Measurements from ENCODE around the gene ZNF579.

DNA sequence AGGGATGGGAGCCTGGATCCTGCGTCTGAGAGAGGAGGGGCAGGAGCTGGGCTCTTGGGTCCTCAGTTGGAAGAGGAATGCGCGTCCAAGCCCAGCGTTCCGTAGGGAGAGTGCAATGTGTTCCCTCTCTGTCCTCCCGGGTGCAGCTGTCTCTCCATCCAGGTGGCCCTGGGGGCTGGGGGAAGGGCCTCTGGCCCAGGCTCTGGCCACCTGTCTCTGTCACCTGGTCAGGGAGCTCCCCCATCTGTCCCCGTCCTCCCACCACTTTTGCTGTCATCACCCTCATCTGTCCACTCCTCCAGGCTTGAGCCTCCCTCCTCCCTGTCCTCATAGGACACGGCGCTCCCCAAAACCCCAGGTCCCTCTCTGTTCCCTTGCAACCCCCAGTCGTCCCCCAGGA lies 40.0 kb downstream of the ZNF579 start:
- TF ChIP-seq SRF (IDR thresholded peaks at IDR 0.05; ENCODE audit: low read depth, low read length) (no peak), RAD21 (IDR thresholded peaks at IDR 0.05 in 1 of 2, conservative IDR thresholded peaks at IDR 0.05 in 1 of 2; ENCODE audit: low read depth in 2 of 2, low read length in 2 of 2) (no peak), CTCF (IDR thresholded peaks at IDR 0.05; ENCODE audit: control extremely low read depth in 1 of 3, insufficient read depth in 1 of 3, low read depth in 1 of 3, low read length in 3 of 3) (no peak), NRF1 (IDR thresholded peaks at IDR 0.05; ENCODE audit: low read depth, low read length) (no peak), POLR2A (IDR thresholded peaks at IDR 0.05; ENCODE audit: control extremely low read depth in 1 of 2, low read depth in 2 of 2, low read length in 2 of 2) (no peak), EP300 (IDR thresholded peaks at IDR 0.05; ENCODE audit: borderline replicate concordance in 1 of 2, low read depth in 2 of 2, low read length in 2 of 2) (no peak), ZNF274 (IDR thresholded peaks at IDR 0.05; ENCODE audit: borderline replicate concordance, extremely low read depth, low read length) (no peak)

Data from H1 (cell line).